SHP77 treated with DMSO at 0.1 percent for 48 hours (cell line): ENCODE measurements around the gene CD38.
"Not testable (repeated sequence)": the region's sequence is repeated elsewhere in the genome, so short reads cannot be mapped to it uniquely, and the experiment has no call there.

Experiments used
- DNase-seq: peaks from one replicate; lab custom pipeline; 2025; lab: John Stamatoyannopoulos, UW

CD38 gene

GRCh38 chr4:15762460-15762859 lies 15.7 kb upstream of the CD38 start:
- DNase-seq: not testable (repeated sequence)

DNA sequence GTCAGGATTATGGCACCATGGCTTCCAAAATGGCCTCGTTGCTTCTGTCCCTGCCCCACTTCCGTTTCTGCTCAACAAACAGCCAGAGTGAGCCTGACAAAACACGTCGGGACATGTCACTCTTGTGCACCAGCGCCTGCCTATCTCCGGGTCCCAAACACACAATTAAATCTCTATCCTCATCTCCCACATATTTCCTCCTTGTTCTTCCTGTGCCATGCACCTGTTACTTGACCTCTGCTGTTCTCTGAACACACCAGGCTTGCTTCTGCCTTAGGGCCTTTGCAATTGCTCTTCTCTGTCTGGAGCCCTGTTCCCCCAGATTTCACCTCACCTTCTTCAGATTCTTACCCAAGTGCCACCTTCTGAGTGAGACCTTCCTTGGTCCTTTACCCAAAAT lies 12.7 kb upstream of the CD38 start:
- no peak for DNase-seq

GRCh38 chr4:15765910-15766697 lies 12.0 kb upstream of the CD38 start:
- DNase-seq: no peak

DNA sequence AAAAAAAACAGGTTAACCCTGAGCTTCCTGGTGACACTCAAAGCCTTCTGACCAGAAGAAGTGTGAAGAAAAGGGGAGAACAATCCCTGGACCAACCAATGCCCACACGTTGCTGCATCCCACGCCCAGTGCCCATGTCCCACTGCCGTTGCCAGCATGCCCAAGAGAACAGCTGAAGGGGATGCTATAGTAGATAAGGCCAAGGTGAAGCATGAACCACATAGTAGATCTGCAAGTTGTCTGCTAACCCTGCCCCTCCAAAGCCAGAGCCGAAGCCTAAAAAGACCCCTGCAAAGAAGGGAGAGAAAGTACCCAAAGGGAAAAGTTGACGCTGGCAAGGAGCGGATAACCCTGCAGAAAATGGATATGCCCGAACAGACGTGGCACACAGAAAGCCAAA lies 11.3 kb upstream of the CD38 start:
- no peak for DNase-seq

DNA sequence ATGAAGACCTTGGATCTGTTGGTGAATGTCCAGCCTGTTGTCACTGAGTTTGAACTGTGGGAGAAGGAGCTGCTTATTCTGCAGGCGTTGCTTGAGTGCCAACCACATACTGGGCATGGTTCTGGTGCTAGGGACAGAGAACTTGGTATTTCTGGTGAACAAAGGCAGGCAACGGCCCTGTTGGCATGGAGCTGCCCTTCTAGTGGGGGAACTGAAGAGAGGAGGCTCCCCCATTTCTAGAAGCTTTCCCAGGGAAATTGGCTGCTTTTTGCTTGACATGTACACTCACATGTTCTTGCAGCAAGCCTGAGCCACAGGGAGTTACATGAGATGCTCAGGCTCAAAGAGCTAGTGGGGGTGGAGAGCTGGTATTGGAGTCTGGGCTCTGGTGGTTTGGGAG lies 8.9 kb upstream of the CD38 start:
- DNase-seq: no peak

- DNase-seq: no peak
Measured at GRCh38 chr4:15771216-15772058, 6.7 kb upstream of the CD38 start.

- no peak for DNase-seq
Measured at GRCh38 chr4:15774020-15774420, 4.1 kb upstream of the CD38 start.

- no peak for DNase-seq
Measured at GRCh38 chr4:15776871-15777648, 1.1 kb upstream of the CD38 start.

DNA sequence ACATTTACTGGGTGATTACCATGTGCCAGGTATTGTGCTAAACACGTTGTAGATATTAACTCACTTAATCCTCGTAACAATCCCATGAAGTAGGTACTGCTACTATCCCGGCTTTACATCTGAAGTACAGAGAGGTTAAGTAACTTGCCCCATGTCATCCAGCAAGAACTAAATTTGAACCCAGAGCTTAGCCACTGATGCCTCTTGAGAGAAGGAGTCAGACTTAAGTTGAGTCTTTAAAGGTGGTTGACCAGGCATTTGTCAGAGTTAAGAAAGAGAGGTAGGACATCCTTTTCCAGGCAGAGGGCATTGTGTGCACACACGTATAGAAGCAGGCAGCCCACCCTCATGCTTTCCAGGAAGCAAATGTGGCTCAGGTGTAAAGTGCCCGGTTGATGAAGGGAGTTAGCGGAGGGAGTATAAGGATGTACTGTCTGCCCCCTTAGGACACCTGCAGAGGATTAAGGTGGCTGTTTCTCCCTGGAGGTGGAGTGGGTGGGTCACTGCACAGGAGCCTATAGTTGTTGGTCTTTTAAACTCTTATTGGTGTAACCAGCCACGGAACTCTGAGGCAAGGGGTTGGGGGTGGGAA lies 335 bp upstream of the CD38 start:
- no peak for DNase-seq

GRCh38 chr4:15779306-15779705 lies 1.2 kb downstream of the CD38 start:
- DNase-seq: no peak

GRCh38 chr4:15779809-15780208 lies 1.7 kb downstream of the CD38 start:
- DNase-seq: no peak

DNA sequence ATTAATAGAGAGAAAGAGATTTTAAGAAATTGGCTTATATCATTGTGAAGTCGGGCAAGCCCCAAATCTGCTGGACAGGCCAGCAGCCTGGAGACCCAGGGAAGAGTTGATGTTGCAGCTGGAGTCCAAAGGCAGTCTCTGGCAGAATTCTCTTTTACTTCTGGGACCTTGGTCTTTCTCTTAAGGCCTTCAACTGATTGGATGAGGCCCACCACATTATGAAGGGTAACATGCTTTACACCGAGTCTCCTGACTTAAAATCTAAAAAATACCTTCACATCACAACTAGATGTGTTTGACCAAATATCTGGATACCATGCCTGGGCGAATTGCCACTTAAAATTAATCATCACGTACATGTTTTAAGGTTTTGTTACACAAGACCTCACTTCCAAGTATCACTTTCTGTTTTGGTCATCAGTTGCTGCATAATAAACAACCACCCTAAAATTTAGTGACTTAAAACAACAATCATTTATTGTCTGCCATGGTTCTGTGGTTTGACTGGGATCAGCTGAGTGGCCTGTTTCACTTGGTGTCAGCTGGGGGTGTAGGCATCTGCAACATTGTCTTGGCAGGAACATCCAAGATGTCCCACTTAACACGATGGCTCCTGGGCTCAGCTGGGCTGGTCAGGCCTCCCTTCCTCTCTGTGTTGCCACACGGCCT lies 3.4 kb downstream of the CD38 start:
- DNase-seq: no peak

DNA sequence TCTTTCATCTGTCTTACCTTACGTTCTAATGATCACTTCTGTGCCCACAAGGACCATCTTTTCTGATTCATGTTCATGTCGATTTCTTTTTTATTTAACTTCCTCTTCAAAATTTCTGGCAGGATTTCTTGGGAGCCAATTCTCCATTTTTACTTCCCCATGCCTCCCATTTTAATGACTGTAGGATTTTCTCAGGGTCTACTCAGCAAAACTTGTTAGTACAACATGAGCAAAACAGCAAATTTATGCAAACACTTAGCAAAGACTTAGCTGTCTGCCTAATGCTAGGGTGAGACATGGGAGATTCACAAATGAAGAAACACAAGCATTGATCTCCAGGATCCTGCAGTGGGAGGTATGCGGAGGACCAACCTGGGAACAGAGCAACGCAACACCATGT lies 5.5 kb downstream of the CD38 start:
- no peak for DNase-seq

DNA sequence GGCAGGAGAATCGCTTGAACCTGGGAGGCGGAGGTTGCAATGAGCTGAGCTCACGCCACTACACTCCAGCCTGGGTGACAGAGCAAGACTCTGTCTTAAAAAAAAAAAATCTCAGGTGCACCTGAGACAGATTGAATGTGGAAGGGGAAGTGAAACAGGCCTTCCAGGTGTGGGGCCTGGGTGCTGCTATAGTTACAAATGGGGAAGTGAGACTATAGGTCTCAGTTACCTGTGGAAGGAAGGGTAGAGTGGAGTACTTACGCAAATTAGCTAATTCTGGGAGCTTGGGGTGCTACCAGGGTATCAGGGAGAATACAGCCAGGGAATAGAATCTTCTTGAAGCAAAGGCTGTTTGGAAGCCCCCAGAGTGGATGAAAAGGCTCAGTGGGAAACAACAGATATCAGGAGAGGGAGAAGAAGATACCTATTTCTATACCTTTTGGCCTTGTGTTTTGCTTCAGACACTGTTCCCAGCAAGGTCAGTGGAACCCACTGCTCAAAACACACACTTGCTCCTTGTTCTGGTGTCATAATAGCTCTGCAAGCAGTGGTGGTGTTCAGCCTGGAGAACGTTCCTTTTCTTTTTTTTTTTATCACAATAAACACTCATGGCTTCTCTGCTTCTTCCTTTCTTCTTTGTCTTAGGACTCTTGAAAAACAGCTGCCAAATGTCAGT lies 7.0 kb downstream of the CD38 start:
- no peak for DNase-seq

DNA sequence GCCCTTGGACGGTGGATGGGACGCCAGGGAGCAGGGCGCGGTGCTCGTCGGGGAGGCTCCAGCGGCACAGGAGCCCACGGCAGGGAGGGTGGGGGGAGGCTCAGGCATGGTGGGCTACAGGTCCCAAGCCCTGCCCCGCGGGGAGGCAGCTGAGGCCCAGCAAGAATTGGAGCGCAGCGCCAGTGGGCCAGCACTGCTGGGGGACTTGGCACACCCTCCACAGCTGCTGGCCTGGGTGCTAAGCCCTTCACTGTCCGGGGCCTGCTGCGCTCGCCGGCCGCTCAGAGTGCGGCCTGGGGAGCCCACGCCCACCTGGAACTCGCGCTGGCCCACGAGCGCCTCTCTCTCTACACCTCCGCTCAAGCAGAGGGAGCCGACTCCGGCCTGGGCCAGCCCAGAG lies 8.6 kb downstream of the CD38 start:
- no peak for DNase-seq

DNA sequence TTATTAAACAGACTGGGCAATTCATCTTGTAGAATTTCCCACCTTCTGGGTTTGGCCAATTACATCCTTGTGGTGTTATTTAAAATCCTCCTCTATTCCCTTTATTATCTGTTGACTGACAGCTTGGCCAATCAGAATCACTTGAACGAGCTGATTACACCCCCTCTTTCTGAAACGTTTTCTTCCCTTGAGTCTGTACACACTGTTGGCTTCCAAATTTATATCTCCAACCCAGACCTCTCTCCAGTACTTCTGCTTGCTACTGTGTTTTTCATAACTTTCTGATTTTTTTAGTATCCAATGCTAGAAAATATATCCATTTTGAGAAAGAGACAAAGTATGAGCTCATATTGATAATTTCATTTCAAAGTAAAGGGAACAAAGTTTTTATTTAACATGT lies 14.8 kb downstream of the CD38 start:
- no peak for DNase-seq

GRCh38 chr4:15793506-15794363 lies 15.6 kb downstream of the CD38 start:
- DNase-seq: no peak

DNA sequence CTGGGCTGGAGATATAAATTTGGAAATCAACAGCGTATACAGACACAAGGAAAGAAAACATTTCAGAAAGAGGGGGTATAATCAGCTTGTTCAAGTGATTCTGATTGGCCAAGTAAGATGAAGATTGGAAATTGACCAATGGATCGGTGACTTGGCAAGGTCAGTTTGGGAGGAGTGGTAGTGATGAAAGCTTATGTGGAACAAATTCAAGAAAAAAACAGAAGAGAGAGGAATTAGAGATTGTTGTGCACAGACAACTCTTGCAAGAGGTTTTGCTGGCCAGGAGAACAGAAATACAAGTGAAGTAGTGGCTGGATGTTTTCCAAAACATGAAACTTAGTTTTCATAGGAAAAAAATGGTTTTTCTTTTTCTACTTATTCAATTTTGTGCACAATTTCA lies 16.3 kb downstream of the CD38 start:
- DNase-seq: no peak

GRCh38 chr4:15794905-15795304 lies 16.8 kb downstream of the CD38 start:
- no peak for DNase-seq

- DNase-seq: no peak
Measured at GRCh38 chr4:15797320-15797719, 19.2 kb downstream of the CD38 start.
